ENCODE results near the gene TMEM50B.
"Not testable (repeated sequence)": the region's sequence is repeated elsewhere in the genome, so short reads cannot be mapped to it uniquely, and the experiment has no call there.

Gene TMEM50B

DNA sequence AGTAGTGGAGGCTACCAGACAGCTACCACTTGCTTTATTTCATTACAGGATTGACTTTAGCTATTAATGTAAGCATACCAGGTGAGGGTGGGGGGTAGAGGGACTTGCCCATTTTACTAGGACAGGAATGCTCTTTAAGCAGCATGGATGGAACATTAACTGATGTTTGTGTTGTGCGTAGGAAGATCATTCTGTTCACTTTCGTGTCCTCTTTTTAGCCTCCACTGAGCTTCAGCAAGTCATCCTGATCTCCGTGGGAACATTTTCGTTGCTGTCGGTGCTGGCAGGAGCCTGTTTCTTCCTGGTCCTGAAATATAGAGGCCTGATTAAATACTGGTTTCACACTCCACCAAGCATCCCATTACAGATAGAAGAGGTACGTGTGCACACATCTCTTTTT, 47.3 kb downstream of the TMEM50B start:
- DNase-seq (ENCODE audit: extremely low read depth in 1 of 2, low read depth in 1 of 2), result no peak

DNA sequence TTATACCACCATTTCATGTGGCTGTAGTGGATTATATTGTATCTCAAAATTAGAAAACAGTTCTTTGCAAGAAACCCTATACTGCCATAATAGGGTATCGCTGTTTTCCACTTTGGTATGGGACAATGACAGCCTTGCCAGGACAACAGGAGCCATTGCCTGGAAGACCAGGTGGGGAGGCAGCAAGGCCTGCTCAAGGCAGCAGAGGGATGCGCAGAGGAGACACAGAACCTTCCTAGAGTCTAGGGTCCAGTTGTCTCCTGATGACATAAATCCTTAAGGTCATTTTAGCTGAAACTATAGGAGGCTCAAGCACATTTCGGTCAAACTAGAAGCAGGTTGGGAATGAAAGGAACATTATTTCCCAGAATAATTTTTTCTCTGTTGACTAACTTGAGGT, 48.9 kb downstream of the TMEM50B start:
- DNase-seq (ENCODE audit: extremely low read depth in 1 of 2, low read depth in 1 of 2), result no peak

DNA sequence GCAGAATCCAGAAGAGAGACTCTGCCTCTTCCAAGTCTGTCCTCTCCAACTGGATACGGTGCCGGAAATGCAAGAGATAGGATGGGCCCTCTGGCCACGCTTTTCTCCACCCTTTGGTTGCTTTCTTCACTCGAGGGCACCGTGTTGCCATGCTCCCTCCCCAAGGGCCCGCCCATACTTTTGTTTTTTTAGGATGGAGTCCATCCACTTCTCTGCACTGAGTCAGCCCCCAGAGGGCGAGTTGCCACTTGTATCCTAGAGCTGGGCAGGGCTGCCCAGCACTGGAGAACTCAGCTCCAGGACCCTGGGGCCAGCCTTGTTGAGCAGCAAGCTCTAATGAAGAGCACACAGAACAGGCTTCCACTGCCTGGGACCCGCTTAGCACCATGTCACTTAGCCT, 51.1 kb downstream of the TMEM50B start:
- no peak for DNase-seq (ENCODE audit: extremely low read depth in 1 of 2, low read depth in 1 of 2)

DNA sequence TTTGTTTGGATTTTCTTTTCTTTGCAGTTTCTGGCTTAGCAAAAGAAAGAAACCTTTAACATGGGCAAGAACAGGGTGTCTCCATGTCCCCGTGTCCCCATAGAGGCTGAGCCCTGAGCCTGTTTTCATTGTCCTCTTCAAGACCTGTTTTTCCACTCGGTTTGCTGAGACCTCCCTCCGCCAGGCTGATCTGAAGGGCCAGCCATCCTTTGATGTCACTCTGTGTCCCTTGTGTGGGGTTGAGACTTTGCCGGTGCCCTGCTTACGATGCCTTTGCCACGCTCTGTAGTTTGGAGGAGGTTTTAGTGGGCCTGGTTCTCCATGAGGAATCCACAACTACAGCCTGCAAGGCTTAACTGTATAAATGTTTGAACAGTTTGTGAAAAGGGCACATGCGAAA, 52.7 kb downstream of the TMEM50B start:
- no peak for DNase-seq (ENCODE audit: extremely low read depth in 1 of 2, low read depth in 1 of 2)

DNA sequence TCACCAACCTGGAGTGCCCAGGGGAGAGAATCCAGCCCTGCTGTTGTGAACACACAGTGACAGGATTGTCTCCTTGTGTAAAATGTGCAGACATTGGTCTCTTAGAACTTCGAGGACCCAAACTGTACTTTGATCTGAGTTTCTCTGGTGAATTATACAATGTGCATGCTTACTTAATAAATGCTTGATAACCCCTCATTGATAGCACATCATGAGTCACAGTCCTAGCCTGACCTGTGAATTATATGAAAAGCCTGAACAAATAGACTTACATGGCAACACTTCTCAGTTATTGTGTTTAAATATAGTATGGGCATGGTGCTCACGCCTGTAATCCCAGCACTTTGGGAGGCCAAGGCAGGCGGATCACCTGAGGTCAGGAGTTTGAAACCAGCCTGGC, 53.9 kb downstream of the TMEM50B start:
- no peak for DNase-seq (ENCODE audit: extremely low read depth in 1 of 2, low read depth in 1 of 2)

DNA sequence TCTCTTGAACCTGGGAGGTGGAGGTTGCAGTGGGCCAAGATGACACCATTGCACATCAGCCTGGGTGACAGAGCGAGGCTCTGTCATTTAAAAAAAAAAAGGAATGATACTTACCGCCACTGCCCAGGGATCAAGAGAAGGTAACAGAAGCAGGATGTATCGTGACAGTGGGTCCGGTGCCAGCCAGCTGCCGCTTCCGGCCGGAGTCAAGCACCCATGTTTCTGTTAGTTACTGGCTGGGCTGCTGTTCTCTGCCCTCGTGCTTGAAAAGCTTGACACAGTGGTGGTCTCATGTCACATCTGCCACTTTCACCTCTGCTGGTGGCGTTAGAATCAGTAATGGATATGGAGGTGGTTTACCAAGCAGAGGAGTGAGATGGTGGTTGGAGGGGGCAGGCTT, 55.6 kb downstream of the TMEM50B start:
- no peak for DNase-seq (ENCODE audit: extremely low read depth in 1 of 2, low read depth in 1 of 2)

DNA sequence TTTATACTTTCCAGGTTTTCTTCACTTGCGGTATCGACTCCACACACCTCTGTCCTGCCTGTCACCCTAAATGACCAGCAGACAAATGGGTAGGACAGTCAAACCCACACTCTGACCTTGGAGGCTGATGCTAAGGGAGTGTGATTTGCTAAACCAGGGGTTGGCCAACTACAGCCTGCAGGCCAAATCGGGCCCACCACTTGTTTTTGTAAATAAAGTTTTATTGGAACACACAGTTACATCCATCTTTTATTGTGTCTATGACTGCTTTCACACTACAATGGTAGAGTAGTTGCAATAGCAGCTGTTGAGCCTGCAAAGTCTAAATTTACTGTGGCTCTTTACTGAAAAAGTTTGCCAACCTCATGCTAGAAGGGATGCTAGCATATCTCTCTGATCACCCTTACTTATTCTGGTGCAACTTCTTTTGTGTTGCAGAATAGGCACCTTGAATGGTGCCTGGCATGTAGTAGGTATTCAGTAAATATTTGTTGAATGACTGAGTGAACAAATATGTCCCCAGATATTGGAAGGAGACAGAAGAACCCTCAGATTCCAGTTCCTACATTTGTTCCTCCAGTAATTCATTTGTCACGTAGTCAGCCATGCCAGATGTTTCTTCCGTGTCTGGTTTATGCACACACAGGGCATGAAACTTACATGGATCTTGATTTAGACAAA, 57.9 kb downstream of the TMEM50B start:
- no peak for DNase-seq (ENCODE audit: extremely low read depth in 1 of 2, low read depth in 1 of 2)

DNA sequence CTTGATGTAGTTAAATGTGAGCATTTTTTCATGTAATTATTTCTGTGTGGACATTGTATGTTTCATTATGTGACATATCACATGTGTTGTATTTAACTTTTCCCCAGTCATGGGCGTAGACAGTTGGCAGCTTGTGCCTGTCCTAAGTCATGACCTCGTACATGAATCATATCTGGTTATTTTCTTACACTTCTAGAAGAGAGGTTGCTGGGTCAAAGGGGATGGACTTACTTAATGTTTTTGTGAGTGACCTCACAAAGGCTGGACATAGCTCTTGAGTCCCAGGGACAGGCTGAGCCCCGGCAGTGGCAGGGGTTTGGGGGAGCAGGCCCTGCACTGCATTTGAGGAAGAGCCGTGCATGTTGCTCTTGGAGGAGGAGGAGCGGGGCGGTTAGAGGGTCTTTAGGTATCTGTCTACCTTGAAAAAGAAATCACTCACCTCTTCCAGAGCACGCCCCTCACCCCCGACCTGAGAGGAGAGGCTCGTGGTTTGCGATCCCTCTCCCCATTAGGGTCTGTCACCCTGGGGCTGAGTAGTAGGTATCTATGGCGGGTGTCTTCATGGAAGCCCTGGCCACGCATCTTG, 60.1 kb downstream of the TMEM50B start:
- DNase-seq (ENCODE audit: extremely low read depth in 1 of 2, low read depth in 1 of 2), result no peak

DNA sequence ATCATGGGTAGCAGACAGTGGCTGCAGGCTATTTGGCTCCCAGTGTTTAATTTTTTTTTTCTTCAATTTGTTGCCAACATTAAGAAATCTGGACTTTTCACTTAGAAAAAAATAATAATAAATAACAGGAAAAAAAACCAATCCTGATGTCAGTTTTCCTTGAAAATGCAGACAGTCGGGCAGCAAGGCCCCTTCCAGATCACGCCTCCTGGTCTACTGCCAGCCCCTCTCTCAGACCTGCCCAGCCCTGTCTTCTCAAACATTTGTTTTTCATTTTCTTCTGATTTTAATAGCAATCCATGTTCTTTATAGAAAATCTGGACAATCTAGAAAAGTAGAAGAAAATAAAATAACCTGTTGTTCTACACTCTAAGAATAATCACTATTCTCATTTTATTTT, 61.1 kb downstream of the TMEM50B start:
- DNase-seq (ENCODE audit: extremely low read depth in 1 of 2, low read depth in 1 of 2), result no peak

DNA sequence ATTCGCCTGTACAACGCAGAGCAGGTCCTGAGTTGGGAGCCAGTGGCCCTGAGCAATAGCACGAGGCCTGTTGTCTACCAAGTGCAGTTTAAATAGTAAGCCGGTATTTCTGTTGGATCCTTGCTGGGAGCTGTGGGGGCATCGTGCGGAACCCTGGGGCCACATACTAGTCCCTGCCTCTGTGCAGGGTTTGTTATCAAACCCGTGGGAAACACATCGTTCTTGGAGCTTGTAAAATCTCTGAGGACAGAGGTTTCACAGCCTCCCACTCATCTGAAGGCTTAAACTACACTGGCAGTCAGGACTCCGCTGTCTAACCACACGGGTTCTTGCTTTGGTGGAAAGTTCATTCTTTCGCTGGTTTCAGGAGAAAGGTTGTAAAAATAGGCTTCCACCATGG, 64.8 kb downstream of the TMEM50B start:
- no peak for DNase-seq (ENCODE audit: extremely low read depth in 1 of 2, low read depth in 1 of 2)

DNA sequence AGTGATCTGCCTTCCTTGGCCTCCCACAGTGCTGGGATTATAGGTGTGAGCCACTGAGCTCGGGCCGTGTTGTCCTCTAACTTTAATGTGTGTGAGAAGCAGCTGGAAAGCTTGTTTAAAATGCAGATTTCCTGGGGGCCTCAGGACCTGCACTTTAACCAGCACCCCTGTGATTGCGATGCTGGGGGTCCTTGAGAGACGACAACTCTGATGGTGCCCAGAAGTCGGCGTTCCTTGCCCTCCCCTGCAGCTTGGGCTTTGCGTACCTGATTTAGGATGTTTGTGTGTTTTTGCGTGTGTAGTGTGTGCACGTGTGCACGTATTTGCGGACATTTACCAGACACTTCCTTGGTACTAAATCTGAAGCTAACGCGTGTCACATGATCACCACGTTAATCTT, 65.7 kb downstream of the TMEM50B start:
- DNase-seq (ENCODE audit: extremely low read depth in 1 of 2, low read depth in 1 of 2), result no peak

DNA sequence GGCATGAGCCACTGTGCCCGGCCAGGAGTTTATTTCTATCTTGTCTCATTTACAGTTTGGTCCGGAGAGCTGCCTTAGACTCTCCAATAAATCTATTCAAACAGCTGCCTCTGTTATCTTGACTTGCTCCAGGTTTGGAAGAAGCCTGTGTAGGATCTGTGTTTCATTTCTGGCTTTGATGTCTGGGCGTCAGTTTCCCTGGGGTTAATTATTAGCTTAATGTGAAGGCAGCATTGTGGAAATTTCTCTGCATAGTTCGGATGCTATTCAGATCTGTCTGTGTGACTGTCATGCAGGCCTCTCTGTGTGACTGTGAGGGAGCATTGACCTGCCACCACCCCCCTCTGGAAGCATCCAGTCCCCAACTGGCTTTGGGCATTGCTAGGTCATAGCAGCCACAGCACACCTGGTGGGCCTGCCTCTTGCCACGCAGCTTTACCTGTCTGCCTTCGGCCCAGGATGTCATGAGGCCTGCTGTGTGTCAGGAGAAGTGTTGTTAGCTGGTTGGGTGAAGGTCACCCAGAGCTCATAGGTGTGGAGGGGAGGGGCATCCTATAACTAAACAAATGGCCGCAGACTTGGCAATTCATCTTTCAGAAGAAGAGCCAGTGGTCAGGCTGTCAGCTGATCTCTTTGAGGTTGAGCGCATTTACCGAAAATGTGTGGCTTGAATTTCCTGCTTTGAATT, 66.8 kb downstream of the TMEM50B start:
- DNase-seq (ENCODE audit: extremely low read depth in 1 of 2, low read depth in 1 of 2), result no peak

DNA sequence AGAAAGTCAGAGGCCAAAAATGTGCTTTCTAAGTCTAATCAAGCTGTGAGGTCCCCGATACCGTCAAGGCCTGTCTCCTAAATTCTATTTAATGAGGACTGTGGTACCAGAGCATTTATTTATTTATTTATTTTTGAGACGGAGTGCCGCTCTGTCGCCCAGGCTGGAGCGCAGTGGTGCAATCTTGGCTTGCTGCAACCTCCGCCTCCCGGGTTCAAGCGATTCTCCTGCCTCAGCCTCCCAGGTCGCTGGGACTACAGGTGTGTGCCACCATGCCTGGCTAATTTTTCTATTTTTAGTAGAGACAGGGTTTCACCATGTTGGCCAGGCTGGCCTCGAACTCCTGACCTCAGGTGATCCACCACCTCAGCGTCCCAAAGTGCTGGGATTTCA, 67.3 kb downstream of the TMEM50B start:
- DNase-seq (ENCODE audit: extremely low read depth in 1 of 2, low read depth in 1 of 2), result not testable (repeated sequence)

DNA sequence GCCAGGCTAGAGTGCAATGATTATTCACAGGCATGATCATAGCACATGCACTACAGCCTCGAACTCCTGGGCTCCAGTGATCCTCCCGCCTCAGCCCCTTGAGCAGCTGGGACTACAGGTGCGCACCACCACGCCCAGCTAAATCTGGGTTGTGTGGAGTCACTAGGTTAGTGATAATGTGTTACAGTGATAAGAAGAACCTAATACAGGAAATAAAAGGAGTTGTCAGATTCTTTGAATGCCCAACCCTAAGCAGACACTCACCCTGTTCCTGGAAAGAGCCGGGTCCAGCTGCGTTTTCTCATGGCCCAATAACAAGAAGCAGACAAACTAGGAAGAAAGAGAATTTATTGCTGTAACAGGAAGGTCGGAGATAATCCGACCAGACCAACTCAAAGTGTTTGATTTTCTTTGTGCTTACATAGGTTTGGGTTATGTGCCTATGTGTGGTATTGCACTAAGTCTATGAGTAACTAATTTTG, 67.8 kb downstream of the TMEM50B start:
- DNase-seq (ENCODE audit: extremely low read depth in 1 of 2, low read depth in 1 of 2), result no peak

DNA sequence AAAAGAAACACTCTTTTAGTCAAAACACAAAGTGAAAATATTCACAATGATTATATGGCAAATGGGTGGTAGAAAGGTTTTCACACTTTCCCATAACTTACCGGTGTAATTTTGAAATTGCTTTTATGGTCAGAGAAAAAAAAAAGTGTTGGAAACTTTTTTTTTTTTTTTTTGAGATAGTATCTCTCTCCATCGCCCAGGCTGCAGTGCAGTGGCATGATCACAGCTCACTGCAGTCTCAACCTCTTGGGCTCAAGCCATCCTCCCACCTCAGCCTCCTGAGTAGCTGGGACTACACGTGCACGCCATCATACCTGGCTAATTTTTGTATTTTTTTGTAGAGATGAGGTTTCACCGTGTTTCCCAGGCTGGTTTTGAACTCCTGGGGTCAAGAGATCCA, 73.3 kb downstream of the TMEM50B start:
- DNase-seq (ENCODE audit: extremely low read depth in 1 of 2, low read depth in 1 of 2), result no peak

DNA sequence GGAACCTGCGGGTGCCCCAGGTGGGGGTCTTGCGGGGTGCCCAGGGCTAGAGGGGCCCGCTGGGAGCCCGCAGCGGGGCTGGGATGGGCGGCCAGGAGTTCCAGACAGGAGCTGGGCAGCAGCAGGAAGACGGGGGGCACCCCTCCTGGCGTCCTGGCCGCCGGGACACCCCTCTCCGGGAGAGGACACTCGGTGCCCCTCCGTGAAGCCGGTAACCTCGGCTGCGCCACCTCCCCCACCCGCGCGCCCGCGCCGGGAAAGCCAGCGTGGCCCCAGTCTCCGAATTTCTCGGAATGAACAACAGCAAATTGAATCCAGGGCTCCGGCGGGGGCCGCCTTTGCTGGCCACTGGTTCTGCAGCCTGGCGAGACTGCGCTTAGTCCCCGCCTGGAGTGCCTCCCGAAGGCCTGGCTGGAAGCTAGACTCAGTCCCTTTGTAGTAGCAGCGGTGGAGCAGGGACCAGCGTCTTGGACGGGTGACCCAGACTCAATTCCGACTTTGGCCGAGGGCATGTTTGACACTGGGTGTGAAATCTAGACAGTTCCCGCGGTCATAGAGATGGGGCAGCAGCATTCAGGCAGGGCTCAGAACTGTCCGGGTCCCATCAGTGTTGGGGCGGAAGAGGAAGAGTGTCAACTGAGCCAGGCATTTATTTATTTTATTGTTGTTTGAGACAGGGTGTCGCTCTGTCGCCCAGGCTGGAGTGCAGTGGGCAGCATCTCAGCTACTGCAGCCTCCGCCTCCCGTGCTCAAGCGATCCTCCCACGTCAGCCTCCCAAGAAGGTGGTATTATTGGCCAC, 75.8 kb downstream of the TMEM50B start:
- DNase-seq (ENCODE audit: extremely low read depth in 1 of 2, low read depth in 1 of 2), result no peak

DNA sequence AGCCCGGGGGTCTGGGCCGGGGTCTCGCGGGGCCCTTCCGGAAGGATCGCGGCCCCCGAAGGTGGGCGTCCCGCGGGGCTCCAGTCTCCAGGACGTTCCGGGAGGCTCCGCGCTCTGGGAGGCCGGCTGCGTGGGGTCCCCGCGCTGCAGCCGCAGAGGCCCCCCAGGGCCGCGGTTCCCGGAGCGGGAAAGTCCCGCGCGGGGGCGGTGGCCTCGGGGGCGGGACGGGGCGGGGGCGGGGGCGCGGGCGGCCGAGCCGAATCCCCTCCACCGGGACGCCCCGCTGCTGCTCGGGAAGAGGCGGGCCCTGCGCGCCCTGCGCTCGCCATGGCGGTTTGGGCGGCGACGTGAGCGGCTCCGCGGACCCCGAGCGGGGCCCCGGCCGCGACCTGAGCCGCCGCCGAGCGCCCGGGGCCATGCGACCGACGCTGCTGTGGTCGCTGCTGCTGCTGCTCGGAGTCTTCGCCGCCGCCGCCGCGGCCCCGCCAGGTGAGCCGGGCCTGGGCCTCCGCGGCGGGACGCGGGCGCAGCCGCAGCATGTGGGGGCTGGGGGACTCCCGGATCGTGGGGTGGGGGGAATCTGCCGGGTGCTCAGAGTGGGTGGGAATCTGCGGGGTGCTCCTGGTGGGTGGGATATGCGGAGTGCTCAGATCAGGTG, 76.5 kb downstream of the TMEM50B start, which contains the start of gene IFNGR2:
IFNGR2 (plus strand) TSS at position 286 of the 658 bp plus-strand sequence; CDS start at position 417, 131 bp downstream.
- peak in 1 of 2 donors; percentile 31 for DNase-seq (ENCODE audit: extremely low read depth in 1 of 2, low read depth in 1 of 2)

DNA sequence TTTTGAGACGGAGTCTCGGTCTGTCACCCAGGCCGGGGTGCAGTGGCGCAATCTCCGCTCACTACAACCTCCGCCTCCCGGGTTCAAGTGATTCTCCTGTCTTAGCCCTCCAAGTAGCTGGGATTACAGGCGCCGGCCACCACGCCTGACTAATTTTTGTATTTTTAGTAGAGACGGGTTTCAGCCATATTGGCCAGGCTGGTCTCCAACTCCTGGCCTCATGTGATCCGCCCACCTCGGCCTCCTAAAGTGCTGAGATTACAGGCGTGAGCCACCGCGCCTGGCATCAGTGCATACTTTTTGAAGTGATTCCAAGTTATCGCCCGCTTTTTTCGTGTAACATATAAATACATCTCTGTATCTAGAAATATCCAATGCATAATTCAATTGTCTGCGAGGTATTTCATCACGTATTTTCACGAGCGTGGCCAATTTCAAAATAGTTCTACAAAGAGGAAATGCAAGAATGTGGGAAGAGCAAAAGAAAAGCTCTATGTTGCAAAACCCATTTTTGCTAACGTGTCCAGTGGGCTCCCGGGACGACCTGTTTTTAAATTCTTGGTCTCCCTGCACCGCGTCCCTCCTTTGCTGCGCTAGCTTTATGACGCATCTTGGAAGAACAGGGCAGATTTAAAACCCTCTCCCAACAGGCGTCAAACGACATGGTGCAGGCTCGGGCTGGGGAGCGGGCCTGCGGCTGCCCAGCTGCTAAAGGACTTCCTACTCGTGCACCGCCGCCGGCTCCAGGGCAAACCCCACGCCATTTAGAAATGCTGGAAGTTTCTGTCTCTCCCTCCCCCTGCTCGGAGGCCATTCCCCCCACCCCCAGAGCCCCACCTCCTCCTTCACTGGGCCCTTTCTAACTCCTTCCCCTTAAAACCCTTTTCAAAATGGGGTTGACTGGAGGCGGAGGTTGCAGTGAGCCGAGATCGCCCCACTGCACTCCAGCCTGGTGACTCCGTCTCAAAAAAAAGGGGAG, 77.5 kb downstream of the TMEM50B start:
- DNase-seq (ENCODE audit: extremely low read depth in 1 of 2, low read depth in 1 of 2), result no peak

DNA sequence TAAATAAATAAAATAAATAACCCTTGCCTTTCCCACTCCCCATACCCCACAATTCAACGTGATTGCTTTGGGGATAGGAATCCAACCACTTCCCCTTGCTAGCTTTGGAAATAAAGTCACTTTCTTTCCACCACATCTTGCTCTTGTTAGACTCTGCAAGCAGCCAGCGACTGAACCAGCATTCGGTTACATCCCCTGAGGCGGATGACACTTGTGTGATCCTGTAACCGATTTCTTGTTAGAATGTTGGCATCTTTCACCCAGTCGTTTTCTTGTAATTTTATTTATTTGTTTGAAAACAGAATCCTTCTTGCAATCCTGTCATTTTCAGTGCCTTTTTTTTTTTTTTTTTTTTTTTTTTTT, 78.2 kb downstream of the TMEM50B start:
- no peak for DNase-seq (ENCODE audit: extremely low read depth in 1 of 2, low read depth in 1 of 2)
